ENCODE data around the gene IRAK2.

IRAK2 gene

GRCh38 chr3:10228248-10228950, 63.7 kb downstream of the IRAK2 start:
- FAIRE-seq = no peak

DNA sequence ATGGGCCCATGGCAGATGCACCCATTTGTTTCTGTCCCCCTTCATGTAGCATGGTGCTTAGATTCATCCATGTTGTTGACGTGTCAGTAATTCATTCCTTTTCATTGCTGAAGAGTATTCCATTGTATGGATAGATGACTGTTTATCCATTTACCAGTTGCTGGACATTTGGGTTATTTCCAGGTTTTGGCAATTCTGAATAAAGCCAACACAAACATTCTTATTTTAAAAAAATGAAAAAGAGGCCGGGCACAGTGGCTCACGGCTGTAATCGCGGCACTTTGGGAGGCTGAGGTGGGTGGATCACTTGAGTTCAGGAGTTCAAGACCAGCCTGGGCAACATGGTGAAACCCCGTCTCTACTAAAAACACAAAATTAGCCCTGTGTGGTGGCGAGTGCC, 64.9 kb downstream of the IRAK2 start:
- FAIRE-seq = no peak

DNA sequence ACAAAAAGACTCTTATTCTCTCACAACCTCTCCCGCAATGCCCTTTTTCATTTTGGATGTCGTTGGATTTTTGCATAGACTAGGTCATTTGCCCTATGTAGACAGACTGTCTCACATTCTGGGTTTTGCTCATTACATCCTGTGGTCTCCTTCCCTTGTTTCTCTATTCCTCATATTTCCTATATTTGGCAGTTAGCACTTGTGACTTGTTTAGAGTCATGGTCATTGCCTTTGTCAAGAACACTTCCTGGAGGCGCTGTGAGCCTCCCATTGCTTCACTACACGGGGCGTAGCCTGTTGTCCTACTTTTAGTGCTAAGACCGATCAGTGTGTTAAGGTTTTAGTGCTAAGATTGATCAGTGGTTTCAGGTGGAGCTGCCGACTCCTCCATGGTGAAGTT, 67.4 kb downstream of the IRAK2 start:
- no peak for FAIRE-seq

DNA sequence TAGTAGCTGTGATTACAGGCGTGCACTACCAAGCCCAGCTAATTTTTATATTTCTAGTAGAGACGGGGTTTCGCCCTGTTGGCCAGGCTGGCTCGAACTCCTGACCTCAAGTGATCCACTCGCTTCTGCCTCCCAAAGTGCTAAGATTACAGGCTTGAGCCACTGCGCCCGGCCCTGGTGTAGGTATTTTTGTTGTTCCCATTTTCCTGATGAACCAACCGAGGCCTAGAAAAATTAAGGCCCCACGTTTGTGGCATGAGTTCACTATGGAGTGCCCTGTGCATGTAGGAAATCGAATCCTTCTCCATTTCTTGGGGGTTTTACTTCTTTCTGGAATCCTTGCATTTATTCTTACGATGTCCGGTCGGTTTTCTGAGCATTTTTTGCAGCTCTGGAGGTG, 69.3 kb downstream of the IRAK2 start:
- FAIRE-seq = no peak

- FAIRE-seq = no peak
Observed at GRCh38 chr3:10234526-10235230, 70.0 kb downstream of the IRAK2 start.

GRCh38 chr3:10235551-10235950, 70.8 kb downstream of the IRAK2 start:
- FAIRE-seq = no peak

GRCh38 chr3:10238345-10239183, 73.8 kb downstream of the IRAK2 start:
- FAIRE-seq = no peak

- FAIRE-seq = no peak
Observed at GRCh38 chr3:10240799-10241198, 76.1 kb downstream of the IRAK2 start.

DNA sequence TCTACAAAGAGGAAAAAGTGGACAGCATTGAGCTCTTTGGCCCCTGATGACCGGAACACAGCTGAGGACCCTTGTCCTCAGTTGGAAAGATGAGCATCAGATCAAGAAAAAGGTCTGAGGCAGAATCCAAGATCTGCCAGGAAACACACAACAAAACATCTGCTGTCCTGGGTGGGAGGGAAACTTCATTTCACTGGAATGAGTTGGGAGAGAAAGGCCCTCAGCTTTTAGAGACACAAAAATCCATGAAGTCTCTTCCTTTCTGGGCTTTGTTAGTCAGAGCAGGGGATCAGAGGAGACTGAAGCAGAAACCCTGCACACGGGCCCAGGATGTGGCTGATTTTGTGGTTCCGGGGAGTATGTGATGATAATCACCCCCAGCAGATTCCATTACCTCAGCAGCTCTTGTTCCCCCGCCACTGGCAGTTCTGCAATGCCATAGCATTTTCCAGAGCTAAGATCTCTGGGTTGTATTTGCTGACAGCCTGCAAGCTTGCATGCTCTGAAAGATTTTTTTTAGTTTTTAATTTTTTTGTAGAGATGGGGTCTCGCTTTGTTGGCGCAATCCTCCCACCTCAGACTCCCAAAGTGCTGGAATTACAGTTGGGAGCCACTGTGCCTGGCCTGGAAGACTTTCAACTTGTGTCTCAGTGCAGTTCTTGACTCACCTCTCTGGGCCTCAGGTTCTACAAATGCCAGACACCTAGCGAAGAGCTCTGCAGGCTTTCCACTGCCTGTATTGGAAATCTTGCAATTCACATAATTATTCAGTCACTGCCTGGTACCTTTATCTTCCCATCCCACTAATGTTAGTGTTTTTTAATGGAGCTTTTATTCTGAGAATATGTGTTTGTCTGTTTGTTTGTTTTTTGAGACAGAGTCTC, 77.7 kb downstream of the IRAK2 start:
- FAIRE-seq = no peak

GRCh38 chr3:10244009-10244408, 79.3 kb downstream of the IRAK2 start:
- FAIRE-seq = no peak

DNA sequence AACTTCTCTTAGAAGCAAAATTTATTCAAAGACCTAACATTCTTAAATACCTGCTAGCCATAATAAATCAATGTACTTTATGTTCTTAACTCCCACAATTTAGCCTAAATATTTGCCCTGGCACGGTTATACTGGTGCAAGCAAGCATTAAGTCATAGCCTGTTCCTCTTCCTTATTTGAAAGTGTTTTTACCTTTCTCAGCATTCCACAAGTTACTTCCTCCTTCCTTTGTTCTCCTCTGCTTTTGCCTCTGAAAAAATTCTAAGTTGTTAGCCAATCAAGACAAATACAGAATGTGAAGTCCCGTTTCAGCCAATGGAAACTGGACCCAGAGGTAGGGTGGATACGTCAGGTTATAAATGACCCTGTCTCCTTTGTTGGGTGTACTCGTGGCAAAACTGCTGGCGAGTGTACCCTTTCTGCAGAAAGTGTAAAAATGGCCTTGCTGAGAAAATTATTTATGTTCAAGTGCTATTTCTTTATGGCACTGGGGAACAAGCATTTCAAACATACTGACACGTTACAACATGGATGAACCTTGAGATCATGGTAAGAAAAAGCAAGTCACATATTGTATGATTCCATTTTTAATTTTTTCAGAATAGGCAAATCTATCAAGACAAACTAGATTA, 80.5 kb downstream of the IRAK2 start:
- FAIRE-seq = no peak

DNA sequence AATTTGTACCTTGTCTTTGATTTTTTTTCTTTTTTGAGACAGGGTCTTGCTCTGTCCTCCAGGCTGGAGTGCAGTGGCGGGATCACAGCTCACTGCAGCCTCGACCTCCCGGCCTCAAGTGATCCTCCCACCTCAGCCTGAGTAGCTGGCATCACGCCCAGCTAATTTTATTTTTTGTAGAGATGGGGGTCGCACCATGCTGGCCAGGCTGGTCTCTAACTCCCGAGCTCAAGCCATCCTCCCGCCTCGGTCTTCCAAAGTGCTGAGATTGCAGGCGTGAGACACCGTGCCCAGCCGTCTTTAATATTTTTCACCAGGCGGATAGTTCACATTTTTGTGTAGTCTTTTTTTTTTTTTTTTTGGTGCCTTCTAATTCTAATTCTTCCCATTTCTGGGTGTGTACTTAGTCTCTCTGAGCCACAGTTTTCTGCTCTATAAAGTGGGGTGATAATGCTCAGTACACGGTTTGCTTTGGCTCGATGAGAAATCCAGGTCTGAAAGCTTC, 83.0 kb downstream of the IRAK2 start:
- FAIRE-seq = no peak

- no peak for FAIRE-seq
Observed at GRCh38 chr3:10248184-10248983, 83.7 kb downstream of the IRAK2 start, which contains the start of gene TATDN2. TATDN2 (plus strand) TSS chr3:10248459; CDS start chr3:10249201, 742 bp downstream.

GRCh38 chr3:10248984-10249748, 84.4 kb downstream of the IRAK2 start:
- no peak for FAIRE-seq

GRCh38 chr3:10249833-10250232, 85.1 kb downstream of the IRAK2 start:
- FAIRE-seq = no peak

GRCh38 chr3:10251006-10251405, 86.3 kb downstream of the IRAK2 start:
- no peak for FAIRE-seq

DNA sequence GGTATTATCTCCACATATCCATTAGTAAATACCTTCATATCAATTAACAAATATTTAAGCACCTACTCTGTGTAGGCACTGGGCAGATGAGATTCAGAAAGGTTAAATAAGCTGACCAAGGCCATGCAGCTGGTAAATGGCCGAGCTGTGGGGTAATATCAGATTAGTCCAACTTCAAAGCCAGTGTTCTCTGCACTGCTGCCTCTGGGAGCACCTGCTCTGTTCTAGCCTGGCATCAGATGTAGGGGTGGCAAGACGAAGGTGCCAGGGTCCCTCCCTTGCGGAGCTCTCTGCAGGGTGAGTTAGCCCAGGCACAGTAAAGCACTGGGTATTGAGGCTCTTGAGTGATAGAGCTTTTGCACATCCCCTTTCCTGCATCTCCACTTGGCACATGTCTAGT, 89.0 kb downstream of the IRAK2 start:
- no peak for FAIRE-seq

- no peak for FAIRE-seq
Observed at GRCh38 chr3:10255835-10256234, 91.1 kb downstream of the IRAK2 start.

GRCh38 chr3:10259036-10259435, 94.3 kb downstream of the IRAK2 start:
- no peak for FAIRE-seq

- FAIRE-seq = no peak
Observed at GRCh38 chr3:10259798-10260197, 95.1 kb downstream of the IRAK2 start.
